Astrocyte (in vitro differentiated cells and primary cell): Measurements from ENCODE around the gene NFATC4.

ENCODE experiments used
- CTCF ChIP-seq: IDR thresholded peaks from 2 replicates; pipeline ENCODE4 v1.5.1; 2011; ENCODE audit warnings: low read depth, mild to moderate bottlenecking, inconsistent platforms, low read length, moderate library complexity; ENCODE audit not compliant: insufficient read depth
- EZH2 ChIP-seq: IDR thresholded peaks from 2 replicates; pipeline ENCODE4 v1.6.1; 2012; ENCODE audit warnings: mild to moderate bottlenecking, low read length, inconsistent platforms; ENCODE audit not compliant: insufficient read depth

GRCh38 chr14:24329736-24330135 lies 38.2 kb upstream of the NFATC4 start:
- TF ChIP-seq CTCF (no peak), EZH2 (no peak)
